ENCODE results near the gene SLC15A3.
"Not testable (repeated sequence)": the region's sequence is repeated elsewhere in the genome, so short reads cannot be mapped to it uniquely, and the experiment has no call there.

The SLC15A3 gene

DNA sequence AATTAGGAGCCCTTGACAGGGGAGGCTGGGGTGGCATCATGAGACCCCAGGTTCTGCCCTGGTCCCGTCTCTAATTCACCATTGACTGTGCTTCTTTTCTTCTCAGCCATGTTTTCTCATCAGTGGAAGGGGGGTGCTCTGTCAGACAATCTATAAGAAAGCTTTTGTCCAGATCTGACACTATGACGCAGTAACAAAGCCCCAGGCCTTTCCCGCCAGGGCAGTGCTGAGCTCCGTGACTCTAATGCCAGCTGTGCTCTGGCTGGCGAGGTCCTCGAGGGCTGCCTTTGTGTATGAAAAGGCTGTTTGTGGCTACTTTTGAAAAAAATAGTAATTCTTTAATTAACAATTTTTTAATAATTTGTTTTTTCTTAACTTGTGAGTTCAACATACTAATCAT, 22.8 kb upstream of the SLC15A3 start:
- Histone ChIP-seq H3K27ac (ENCODE audit: extremely low read depth, low read depth, low read length) (no peak overlapping the region), H3K4me3 (ENCODE audit: low read depth, low read length) (no peak overlapping the region), H3K9me3 (ENCODE audit: control insufficient read depth, insufficient read depth, low read depth, low read length) (no peaks in the 10 kb centered on the region), H3K4me1 (ENCODE audit: control insufficient read depth, insufficient read depth, low read length) (no peaks in the 10 kb centered on the region), H3K36me3 (ENCODE audit: control insufficient read depth in 2 of 2, insufficient read depth in 1 of 2, low read length in 2 of 2) (no peaks in the 10 kb centered on the region)
- ChIA-PET CTCF (interaction anchor here (0.5 to 0.7 kb wide), 2 partner anchors 152 to 455 kb away, joined by 3 to 4 read pairs; partner anchors contain the start of genes CPSF7 and SDHAF2), POLR2A (no interaction called here)
- TF ChIP-seq ZNF510 (tag by site-specific recombination; IDR thresholded peaks at IDR 0.05; ENCODE audit: insufficient replicate concordance), result no peak
- TF ChIP-seq ZNF292 (tag by site-specific recombination; IDR thresholded peaks at IDR 0.05; ENCODE audit: borderline replicate concordance, low read depth), result no peak
- no peak for TF ChIP-seq ZNF423 (tag by site-specific recombination; IDR thresholded peaks at IDR 0.05)
- no peak for TF ChIP-seq ZNF140 (tag by site-specific recombination; IDR thresholded peaks at IDR 0.05)
- TF ChIP-seq ZNF791 (tag by site-specific recombination; IDR thresholded peaks at IDR 0.05), result no peak
- no peak for TF ChIP-seq ZNF214 (tag by site-specific recombination; IDR thresholded peaks at IDR 0.05; ENCODE audit: borderline replicate concordance)
- no peak for TF ChIP-seq MEIS1 (CRISPR knock-in tag; IDR thresholded peaks at IDR 0.05; ENCODE audit: borderline replicate concordance)
- TF ChIP-seq, protein P1, sequence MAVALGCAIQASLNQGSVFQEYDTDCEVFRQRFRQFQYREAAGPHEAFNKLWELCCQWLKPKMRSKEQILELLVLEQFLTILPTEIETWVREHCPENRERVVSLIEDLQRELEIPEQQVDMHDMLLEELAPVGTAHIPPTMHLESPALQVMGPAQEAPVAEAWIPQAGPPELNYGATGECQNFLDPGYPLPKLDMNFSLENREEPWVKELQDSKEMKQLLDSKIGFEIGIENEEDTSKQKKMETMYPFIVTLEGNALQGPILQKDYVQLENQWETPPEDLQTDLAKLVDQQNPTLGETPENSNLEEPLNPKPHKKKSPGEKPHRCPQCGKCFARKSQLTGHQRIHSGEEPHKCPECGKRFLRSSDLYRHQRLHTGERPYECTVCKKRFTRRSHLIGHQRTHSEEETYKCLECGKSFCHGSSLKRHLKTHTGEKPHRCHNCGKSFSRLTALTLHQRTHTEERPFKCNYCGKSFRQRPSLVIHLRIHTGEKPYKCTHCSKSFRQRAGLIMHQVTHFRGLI (tag by site-specific recombination; IDR thresholded peaks at IDR 0.05), result no peak
- TF ChIP-seq, protein P2, sequence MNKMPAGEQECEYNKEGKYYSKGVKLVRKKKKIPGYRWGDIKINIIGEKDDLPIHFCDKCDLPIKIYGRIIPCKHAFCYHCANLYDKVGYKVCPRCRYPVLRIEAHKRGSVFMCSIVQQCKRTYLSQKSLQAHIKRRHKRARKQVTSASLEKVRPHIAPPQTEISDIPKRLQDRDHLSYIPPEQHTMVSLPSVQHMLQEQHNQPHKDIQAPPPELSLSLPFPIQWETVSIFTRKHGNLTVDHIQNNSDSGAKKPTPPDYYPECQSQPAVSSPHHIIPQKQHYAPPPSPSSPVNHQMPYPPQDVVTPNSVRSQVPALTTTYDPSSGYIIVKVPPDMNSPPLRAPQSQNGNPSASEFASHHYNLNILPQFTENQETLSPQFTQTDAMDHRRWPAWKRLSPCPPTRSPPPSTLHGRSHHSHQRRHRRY (tag by site-specific recombination; IDR thresholded peaks at IDR 0.05), result no peak
- no peak for TF ChIP-seq ZNF302 (tag by site-specific recombination; IDR thresholded peaks at IDR 0.05; ENCODE audit: low read depth)
- TF ChIP-seq, protein P3, sequence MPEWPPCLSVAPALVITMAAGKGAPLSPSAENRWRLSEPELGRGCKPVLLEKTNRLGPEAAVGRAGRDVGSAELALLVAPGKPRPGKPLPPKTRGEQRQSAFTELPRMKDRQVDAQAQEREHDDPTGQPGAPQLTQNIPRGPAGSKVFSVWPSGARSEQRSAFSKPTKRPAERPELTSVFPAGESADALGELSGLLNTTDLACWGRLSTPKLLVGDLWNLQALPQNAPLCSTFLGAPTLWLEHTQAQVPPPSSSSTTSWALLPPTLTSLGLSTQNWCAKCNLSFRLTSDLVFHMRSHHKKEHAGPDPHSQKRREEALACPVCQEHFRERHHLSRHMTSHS (tag by site-specific recombination; IDR thresholded peaks at IDR 0.05), result no peak
- TF ChIP-seq ZNF221 (tag by site-specific recombination; IDR thresholded peaks at IDR 0.05; ENCODE audit: borderline replicate concordance), result no peak
- TF ChIP-seq ZFP37 (tag by site-specific recombination; IDR thresholded peaks at IDR 0.05), result no peak
- TF ChIP-seq, protein P4, sequence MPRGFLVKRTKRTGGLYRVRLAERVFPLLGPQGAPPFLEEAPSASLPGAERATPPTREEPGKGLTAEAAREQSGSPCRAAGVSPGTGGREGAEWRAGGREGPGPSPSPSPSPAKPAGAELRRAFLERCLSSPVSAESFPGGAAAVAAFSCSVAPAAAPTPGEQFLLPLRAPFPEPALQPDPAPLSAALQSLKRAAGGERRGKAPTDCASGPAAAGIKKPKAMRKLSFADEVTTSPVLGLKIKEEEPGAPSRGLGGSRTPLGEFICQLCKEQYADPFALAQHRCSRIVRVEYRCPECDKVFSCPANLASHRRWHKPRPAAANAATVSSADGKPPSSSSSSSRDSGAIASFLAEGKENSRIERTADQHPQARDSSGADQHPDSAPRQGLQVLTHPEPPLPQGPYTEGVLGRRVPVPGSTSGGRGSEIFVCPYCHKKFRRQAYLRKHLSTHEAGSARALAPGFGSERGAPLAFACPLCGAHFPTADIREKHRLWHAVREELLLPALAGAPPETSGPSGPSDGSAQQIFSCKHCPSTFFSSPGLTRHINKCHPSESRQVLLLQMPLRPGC (tag by site-specific recombination; IDR thresholded peaks at IDR 0.05), result no peak
- no peak for TF ChIP-seq ZFP69B (tag by site-specific recombination; IDR thresholded peaks at IDR 0.05)
- TF ChIP-seq, protein P5, sequence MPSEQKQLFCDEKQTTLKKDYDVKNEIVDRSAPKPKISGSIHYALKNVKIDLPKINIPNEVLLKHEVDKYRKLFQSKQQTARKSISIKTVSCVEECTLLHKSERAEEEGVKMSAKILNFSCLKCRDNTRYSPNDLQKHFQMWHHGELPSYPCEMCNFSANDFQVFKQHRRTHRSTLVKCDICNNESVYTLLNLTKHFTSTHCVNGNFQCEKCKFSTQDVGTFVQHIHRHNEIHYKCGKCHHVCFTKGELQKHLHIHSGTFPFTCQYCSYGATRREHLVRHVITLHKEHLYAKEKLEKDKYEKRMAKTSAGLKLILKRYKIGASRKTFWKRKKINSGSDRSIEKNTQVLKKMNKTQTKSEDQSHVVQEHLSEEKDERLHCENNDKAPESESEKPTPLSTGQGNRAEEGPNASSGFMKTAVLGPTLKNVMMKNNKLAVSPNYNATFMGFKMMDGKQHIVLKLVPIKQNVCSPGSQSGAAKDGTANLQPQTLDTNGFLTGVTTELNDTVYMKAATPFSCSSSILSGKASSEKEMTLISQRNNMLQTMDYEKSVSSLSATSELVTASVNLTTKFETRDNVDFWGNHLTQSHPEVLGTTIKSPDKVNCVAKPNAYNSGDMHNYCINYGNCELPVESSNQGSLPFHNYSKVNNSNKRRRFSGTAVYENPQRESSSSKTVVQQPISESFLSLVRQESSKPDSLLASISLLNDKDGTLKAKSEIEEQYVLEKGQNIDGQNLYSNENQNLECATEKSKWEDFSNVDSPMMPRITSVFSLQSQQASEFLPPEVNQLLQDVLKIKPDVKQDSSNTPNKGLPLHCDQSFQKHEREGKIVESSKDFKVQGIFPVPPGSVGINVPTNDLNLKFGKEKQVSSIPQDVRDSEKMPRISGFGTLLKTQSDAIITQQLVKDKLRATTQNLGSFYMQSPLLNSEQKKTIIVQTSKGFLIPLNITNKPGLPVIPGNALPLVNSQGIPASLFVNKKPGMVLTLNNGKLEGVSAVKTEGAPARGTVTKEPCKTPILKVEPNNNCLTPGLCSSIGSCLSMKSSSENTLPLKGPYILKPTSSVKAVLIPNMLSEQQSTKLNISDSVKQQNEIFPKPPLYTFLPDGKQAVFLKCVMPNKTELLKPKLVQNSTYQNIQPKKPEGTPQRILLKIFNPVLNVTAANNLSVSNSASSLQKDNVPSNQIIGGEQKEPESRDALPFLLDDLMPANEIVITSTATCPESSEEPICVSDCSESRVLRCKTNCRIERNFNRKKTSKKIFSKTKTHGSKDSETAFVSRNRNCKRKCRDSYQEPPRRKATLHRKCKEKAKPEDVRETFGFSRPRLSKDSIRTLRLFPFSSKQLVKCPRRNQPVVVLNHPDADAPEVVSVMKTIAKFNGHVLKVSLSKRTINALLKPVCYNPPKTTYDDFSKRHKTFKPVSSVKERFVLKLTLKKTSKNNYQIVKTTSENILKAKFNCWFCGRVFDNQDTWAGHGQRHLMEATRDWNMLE (tag by site-specific recombination; conservative IDR thresholded peaks at IDR 0.05; ENCODE audit: low read depth), result no peak
- no peak for TF ChIP-seq ZNF600 (tag by site-specific recombination; IDR thresholded peaks at IDR 0.05)

DNA sequence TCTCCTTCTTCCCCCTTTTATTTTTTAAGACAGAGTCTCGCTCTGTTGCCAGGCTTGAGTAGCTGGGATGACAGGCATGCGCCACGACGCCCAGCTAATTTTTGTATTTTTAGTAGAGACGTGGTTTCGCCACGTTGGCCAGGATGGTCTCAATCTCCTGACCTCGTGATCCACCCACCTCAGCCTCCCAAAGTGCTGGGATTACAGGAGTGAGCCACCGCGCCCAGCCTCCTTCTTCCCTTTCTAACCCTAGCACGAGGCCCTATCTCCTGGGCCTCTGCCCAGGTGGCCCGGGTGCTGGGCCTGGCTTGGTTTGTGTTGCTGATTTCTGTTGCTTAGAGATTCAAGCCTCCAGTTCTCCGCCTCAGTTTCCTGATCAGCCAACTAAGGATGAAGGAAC, 22.3 kb upstream of the SLC15A3 start:
- H3K9me3 ChIP-seq (ENCODE audit: control insufficient read depth, insufficient read depth, low read depth, low read length); H3K36me3 ChIP-seq (ENCODE audit: control insufficient read depth in 2 of 2, insufficient read depth in 1 of 2, low read length in 2 of 2); H3K4me1 ChIP-seq (ENCODE audit: control insufficient read depth, insufficient read depth, low read length); H3K27ac ChIP-seq (ENCODE audit: extremely low read depth, low read depth, low read length); CTCF ChIA-PET; POLR2A ChIA-PET; H3K4me3 ChIP-seq (ENCODE audit: low read depth, low read length): not testable (repeated sequence)

All from HEK293 (cell line).